ENCODE measurements around the gene SLC22A4.

- TF ChIP-seq EP300 (IDR thresholded peaks at IDR 0.05; ENCODE audit: borderline replicate concordance), result no peak
- TF ChIP-seq CREB1 (IDR thresholded peaks at IDR 0.05; ENCODE audit: low read depth), result no peak
- no peak for TF ChIP-seq RAD21 (IDR thresholded peaks at IDR 0.05; ENCODE audit: low read depth)
- TF ChIP-seq MAX (IDR thresholded peaks at IDR 0.05), result no peak
- no peak for TF ChIP-seq TEAD4 (IDR thresholded peaks at IDR 0.05)
These were observed 18.6 kb upstream of the SLC22A4 start for GRCh38 chr5:132275367-132276220.

Data from Ishikawa (cell line).